Measurements from ENCODE around the gene PPIB. TPM values are rescaled to one million over a fixed set of nuclear protein-coding genes. Genes with fewer than 3 reads are reported as not detected.

PPIB gene
- total RNA-seq, 1 experiment from 2014 or later = 410 TPM

- H3K9me3 ChIP-seq (ENCODE audit: low read length) = no peaks in the 10 kb centered on the region
- DNase-seq = peak; percentile 13
- H3K4me1 ChIP-seq (ENCODE audit: insufficient read depth, low read length) = no peaks in the 10 kb centered on the region
- H3F3A ChIP-seq (ENCODE audit: low read length, unreplicated experiment) = no peaks in the 10 kb centered on the region
- intact Hi-C loops (cut with micrococcal nuclease) = no loop called here
- no peaks in the 10 kb centered on the region for H3K9me2 ChIP-seq (replicated peaks; ENCODE audit: low read length)
- H3K27me3 ChIP-seq (ENCODE audit: low read length) = no peaks in the 10 kb centered on the region
- no TSS peak for BruUV-seq (replicated peaks)
- no peaks in the 10 kb centered on the region for H4K20me1 ChIP-seq (ENCODE audit: low read length)
- ChIA-PET POLR2A (ENCODE audit: unreplicated experiment) (no interaction called here), CTCF (no interaction called here)
- no peaks in the 10 kb centered on the region for H3K79me2 ChIP-seq (ENCODE audit: low read length)
- H2AFZ ChIP-seq (ENCODE audit: low read length) = no peak overlapping the region
- H3K36me3 ChIP-seq (ENCODE audit: low read depth, low read length) = peaks cover 20% of the 10 kb centered on the region
- H3K9ac ChIP-seq (ENCODE audit: low read length) = no peak overlapping the region
- ATAC-seq = no peak
- no peak overlapping the region for H3K27ac ChIP-seq (ENCODE audit: low read length)
- H3K4me2 ChIP-seq (ENCODE audit: low read length) = no peak overlapping the region
- no peak overlapping the region for H3K4me3 ChIP-seq (ENCODE audit: low read length)
- TF ChIP-seq EZH2phosphoT487 (IDR thresholded peaks at IDR 0.05; ENCODE audit: borderline replicate concordance, low read length) (no peak), EZH2 (IDR thresholded peaks at IDR 0.05; ENCODE audit: low read length, unreplicated experiment) (no peak), CTCF (conservative IDR thresholded peaks at IDR 0.05; ENCODE audit: low read depth, low read length) (no peak)
Measured at GRCh38 chr15:64134345-64134829, 28.4 kb downstream of the PPIB start.

GRCh38 chr15:64133623-64134344, 29.0 kb downstream of the PPIB start:
- CTCF ChIA-PET = no interaction called here
- no peak overlapping the region for H2AFZ ChIP-seq (ENCODE audit: low read length)
- H3K4me1 ChIP-seq (ENCODE audit: insufficient read depth, low read length) = no peaks in the 10 kb centered on the region
- H4K20me1 ChIP-seq (ENCODE audit: low read length) = no peaks in the 10 kb centered on the region
- DNase-seq (no peak), ATAC-seq (no peak)
- H3F3A ChIP-seq (ENCODE audit: low read length, unreplicated experiment) = no peaks in the 10 kb centered on the region
- BruUV-seq (replicated peaks) = no TSS peak
- POLR2A ChIA-PET (ENCODE audit: unreplicated experiment) = no interaction called here
- no peak overlapping the region for H3K4me2 ChIP-seq (ENCODE audit: low read length)
- no peaks in the 10 kb centered on the region for H3K9me2 ChIP-seq (replicated peaks; ENCODE audit: low read length)
- H3K27ac ChIP-seq (ENCODE audit: low read length) = no peak overlapping the region
- H3K36me3 ChIP-seq (ENCODE audit: low read depth, low read length) = peaks cover 20% of the 10 kb centered on the region
- intact Hi-C loops (cut with micrococcal nuclease) = no loop called here
- H3K9ac ChIP-seq (ENCODE audit: low read length) = no peak overlapping the region
- no peaks in the 10 kb centered on the region for H3K9me3 ChIP-seq (ENCODE audit: low read length)
- H3K27me3 ChIP-seq (ENCODE audit: low read length) = no peaks in the 10 kb centered on the region
- H3K4me3 ChIP-seq (ENCODE audit: low read length) = no peak overlapping the region
- H3K79me2 ChIP-seq (ENCODE audit: low read length) = no peaks in the 10 kb centered on the region
- no peak for TF ChIP-seq EZH2phosphoT487 (IDR thresholded peaks at IDR 0.05; ENCODE audit: borderline replicate concordance, low read length)
- no peak for TF ChIP-seq CTCF (conservative IDR thresholded peaks at IDR 0.05; ENCODE audit: low read depth, low read length)
- no peak for TF ChIP-seq EZH2 (IDR thresholded peaks at IDR 0.05; ENCODE audit: low read length, unreplicated experiment)

- Histone ChIP-seq H3K9ac (ENCODE audit: low read length) (no peak overlapping the region), H3K9me2 (replicated peaks; ENCODE audit: low read length) (no peaks in the 10 kb centered on the region), H3K79me2 (ENCODE audit: low read length) (no peaks in the 10 kb centered on the region), H3K27ac (ENCODE audit: low read length) (no peak overlapping the region), H3K4me2 (ENCODE audit: low read length) (no peak overlapping the region), H4K20me1 (ENCODE audit: low read length) (no peaks in the 10 kb centered on the region), H3K27me3 (ENCODE audit: low read length) (no peaks in the 10 kb centered on the region), H3F3A (ENCODE audit: low read length, unreplicated experiment) (no peaks in the 10 kb centered on the region), H3K9me3 (ENCODE audit: low read length) (no peaks in the 10 kb centered on the region), H3K4me1 (ENCODE audit: insufficient read depth, low read length) (no peaks in the 10 kb centered on the region), H3K4me3 (ENCODE audit: low read length) (no peak overlapping the region), H3K36me3 (ENCODE audit: low read depth, low read length) (peaks cover 34% of the 10 kb centered on the region), H2AFZ (ENCODE audit: low read length) (no peak overlapping the region)
- DNase-seq (no peak), ATAC-seq (no peak)
- BruUV-seq (replicated peaks) = no TSS peak
- intact Hi-C loops (cut with micrococcal nuclease) = no loop called here
- TF ChIP-seq CTCF (conservative IDR thresholded peaks at IDR 0.05; ENCODE audit: low read depth, low read length) (no peak), EZH2phosphoT487 (IDR thresholded peaks at IDR 0.05; ENCODE audit: borderline replicate concordance, low read length) (no peak), EZH2 (IDR thresholded peaks at IDR 0.05; ENCODE audit: low read length, unreplicated experiment) (no peak)
- POLR2A ChIA-PET (ENCODE audit: unreplicated experiment) = no interaction called here
- CTCF ChIA-PET = no interaction called here
Measured at GRCh38 chr15:64132217-64132616, 30.6 kb downstream of the PPIB start.

Data from PC-3 (cell line).